HepG2 (cell line): Measurements from ENCODE around the gene RAB38. TPM values are rescaled to one million over a fixed set of nuclear protein-coding genes. Genes with fewer than 3 reads are reported as not detected.

Experiments used
- ATAC-seq: fragments of 200-7000 bp; cut with Tn5 transposase; 3 replicates; pipeline ENCODE4 v1.9.1; 2020; ENCODE audit warnings: mild to moderate bottlenecking, moderate library complexity
- BruUV-seq: library from RNA; stranded (reverse); fragments of 400-500 nt; replicated peaks from 2 replicates; lab custom pipeline; 2021; lab: Mats Ljungman, UMichigan
- CTCF ChIA-PET: fragments of 300-600 bp; formaldehyde crosslinking; extraction: SDS; loops from one replicate; lab custom pipeline; 2021; ENCODE audit warnings: low total read pairs, inconsistent platforms, low intra/inter-chr PET ratio; lab: Yijun Ruan, JAX
- POLR2A ChIA-PET: fragments of 350-600 bp; sonication (Branson Sonifier 250); formaldehyde crosslinking; loops from one replicate; lab custom pipeline; 2020; ENCODE audit warnings: antibody characterized with exemption, inconsistent platforms; lab: Yijun Ruan, JAX
- DNase-seq: peaks from one replicate; pipeline ENCODE4 v3.0.0-alpha.2; 2015; ENCODE audit warnings: low spot score
- FAIRE-seq: peaks from 3 replicates; lab custom pipeline; 2011; peaks lifted over from hg19 to GRCh38; lab: Jason Lieb, UNC
- H2AFZ ChIP-seq: one replicate; pipeline ENCODE4 v1.6.1; 2011; ENCODE audit warnings: low read length, inconsistent platforms
- H3K27ac ChIP-seq: fragments of 300-600 bp; 3 replicates; pipeline ENCODE4 v1.8.0; 2011; ENCODE audit warnings: mixed run types, mild to moderate bottlenecking, mixed read lengths, low read length, inconsistent platforms; ENCODE audit not compliant: insufficient read depth; ENCODE audit errors: extremely low read length
- H3K27me3 ChIP-seq, 2 experiments: fragments of 200-600 bp in 1 of 2; 2 replicates in 1 of 2; 3 replicates in 1 of 2; pipeline versions ENCODE4 v1.6.0 to v1.8.0; 2011; ENCODE audit warnings: low read length in 2 of 2, mild to moderate bottlenecking in 2 of 2, moderate library complexity in 2 of 2, inconsistent platforms in 1 of 2; ENCODE audit not compliant: insufficient read depth in 2 of 2, control insufficient read depth in 1 of 2
- H3K36me3 ChIP-seq, 2 experiments: fragments of 200-600 bp in 1 of 2; replicated peaks in 1 of 2; 2 replicates in 1 of 2; 3 replicates in 1 of 2; pipeline versions ENCODE4 v1.5.1 to v1.8.0; 2011; ENCODE audit warnings: low read length in 2 of 2, inconsistent platforms in 1 of 2; ENCODE audit not compliant: insufficient read depth in 2 of 2, control insufficient read depth in 1 of 2
- H3K4me1 ChIP-seq: 2 replicates; pipeline ENCODE4 v1.5.1; 2012; ENCODE audit warnings: low read length, inconsistent platforms; ENCODE audit not compliant: insufficient read depth
- H3K4me2 ChIP-seq: 2 replicates; pipeline ENCODE4 v1.6.0; 2011; ENCODE audit warnings: low read depth, low read length, inconsistent platforms
- H3K4me3 ChIP-seq, 3 experiments: fragments of 200-600 bp in 1 of 3; sonication (generic), shearing (Covaris generic) in 1 of 3; replicated peaks in 1 of 3; 2 replicates each; pipeline ENCODE4 v1.5.1; 2011 to 2016; ENCODE audit warnings: low read length in 3 of 3, inconsistent platforms in 2 of 3, low read depth in 2 of 3, mild to moderate bottlenecking in 2 of 3, control low read depth in 1 of 3, mixed read lengths in 1 of 3; ENCODE audit not compliant: insufficient read depth in 1 of 3
- H3K79me2 ChIP-seq: one replicate; pipeline ENCODE4 v1.6.1; 2011; ENCODE audit warnings: low read length, inconsistent platforms; ENCODE audit not compliant: insufficient read depth
- H3K9ac ChIP-seq: 2 replicates; pipeline ENCODE4 v1.6.0; 2011; ENCODE audit warnings: mild to moderate bottlenecking, low read depth, low read length, inconsistent platforms; ENCODE audit not compliant: insufficient read depth
- H3K9me3 ChIP-seq: 2 replicates; pipeline ENCODE4 v1.5.1; 2012; ENCODE audit warnings: mild to moderate bottlenecking, low read length
- H4K20me1 ChIP-seq: 2 replicates; pipeline ENCODE4 v1.6.0; 2011; ENCODE audit warnings: inconsistent platforms, mild to moderate bottlenecking, low read length, moderate library complexity; ENCODE audit not compliant: insufficient read depth
- ARID2 ChIP-seq: sonication (generic); formaldehyde crosslinking; IDR thresholded peaks from 2 replicates; pipeline ENCODE4 v1.8.1; 2022; ENCODE audit warnings: mild to moderate bottlenecking, missing genetic modification reagents, borderline replicate concordance
- E2F2 ChIP-seq: sonication (generic); formaldehyde crosslinking; IDR thresholded peaks from 2 replicates; pipeline ENCODE4 v1.4.0; 2020; ENCODE audit warnings: missing genetic modification reagents, borderline replicate concordance
- GABPA ChIP-seq, 2 experiments: IDR thresholded peaks; 2 replicates each; pipeline ENCODE4 v1.6.1; 2011 to 2016; ENCODE audit warnings: low read depth in 2 of 2, low read length in 1 of 2, missing biosample characterization in 1 of 2, missing genetic modification characterization in 1 of 2
- ISL2 ChIP-seq: sonication (generic); formaldehyde crosslinking; IDR thresholded peaks from 2 replicates; pipeline ENCODE4 v1.5.0; 2020; ENCODE audit warnings: missing genetic modification reagents
- MIER3 ChIP-seq: IDR thresholded peaks from 2 replicates; pipeline ENCODE4 v1.6.1; 2016; ENCODE audit warnings: missing compliant biosample characterization, borderline replicate concordance
- NR2C2 ChIP-seq: sonication (generic); formaldehyde crosslinking; IDR thresholded peaks from 2 replicates; pipeline ENCODE4 v1.4.0; 2020; ENCODE audit warnings: missing genetic modification reagents, mild to moderate bottlenecking, moderate library complexity, borderline replicate concordance
- RBFOX2 ChIP-seq: fragments of 200-400 bp; formaldehyde crosslinking; IDR thresholded peaks from 2 replicates; pipeline ENCODE4 v1.6.1; 2017; ENCODE audit warnings: low read depth, mild to moderate bottlenecking, low read length
- RCOR2 ChIP-seq: IDR thresholded peaks from 2 replicates; pipeline ENCODE4 v1.6.1; 2016; ENCODE audit warnings: missing biosample characterization, missing genetic modification reagents
- SIN3B ChIP-seq: fragments of 150-350 bp; IDR thresholded peaks from 2 replicates; pipeline ENCODE4 v1.6.1; 2014; ENCODE audit warnings: low read length
- SMAD3 ChIP-seq: sonication (generic); formaldehyde crosslinking; IDR thresholded peaks from 2 replicates; pipeline ENCODE4 v1.4.0; 2020; ENCODE audit warnings: missing genetic modification reagents
- SMC3 ChIP-seq: IDR thresholded peaks from 2 replicates; pipeline ENCODE4 v1.6.1; 2011; ENCODE audit warnings: low read length, improper control_type of control experiment
- ZBTB7B ChIP-seq: sonication (generic); formaldehyde crosslinking; IDR thresholded peaks from 2 replicates; pipeline ENCODE4 v1.4.0; 2020; ENCODE audit warnings: missing genetic modification reagents
- ZNF17 ChIP-seq: sonication (generic); formaldehyde crosslinking; IDR thresholded peaks from 2 replicates; pipeline ENCODE4 v1.5.0; 2020; ENCODE audit warnings: mild to moderate bottlenecking, missing genetic modification reagents
- ZNF543 ChIP-seq: sonication (generic); formaldehyde crosslinking; IDR thresholded peaks from 2 replicates; pipeline ENCODE4 v1.4.0; 2020; ENCODE audit warnings: mild to moderate bottlenecking, missing genetic modification reagents
- ZNF761 ChIP-seq: sonication (generic); formaldehyde crosslinking; conservative IDR thresholded peaks from 2 replicates; pipeline ENCODE4 v1.4.0; 2020; ENCODE audit warnings: mild to moderate bottlenecking, missing genetic modification reagents
- ZNF891 ChIP-seq: sonication (generic); formaldehyde crosslinking; IDR thresholded peaks from 2 replicates; pipeline ENCODE4 v1.5.0; 2020; ENCODE audit warnings: mild to moderate bottlenecking, missing genetic modification reagents
- WGBS: methylation state at CpG from one replicate; pipeline ENCODE4 v1.1.6; 2017; ENCODE audit warnings: low lambda C conversion rate; 5-methylcytosine and 5-hydroxymethylcytosine counted together
- in situ Hi-C: cut with HindIII; loops from 2 replicates; pipeline ENCODE4 v1.10.0; 2017; ENCODE audit warnings: low pct_unique_long_range_greater_than_20kb; ENCODE audit not compliant: extremely low pct_ligation_motif_present
- intact Hi-C: fragments of 100-400 bp; cut with micrococcal nuclease; formaldehyde crosslinking; loops from one replicate; pipeline ENCODE4 v1.10.0; 2022; ENCODE audit not compliant: unreplicated experiment
- polyA plus RNA-seq, 8 experiments: library from polyadenylated mRNA; depleted of rRNA in 3 of 8; stranded (reverse) in 7 of 8; unstranded in 1 of 8; fragments of >200 nt; fragmentation: Illumina TruSeq in 4 of 8; extraction: Trizol in 4 of 8; gene quantifications; 2 replicates each; pipeline versions ENCODE4 v1.2.1 to v1.2.3, GENCODE V29; 2011 to 2016; ENCODE audit warnings: low read depth in 4 of 8, missing spikeins in 1 of 8, mixed read lengths in 1 of 8; ENCODE audit not compliant: insufficient read depth in 1 of 8
- total RNA-seq, 5 experiments: library from RNA; depleted of rRNA; stranded (reverse); fragments of >200 nt; fragmentation: Illumina TruSeq; extraction: Trizol; gene quantifications; 2 replicates each; pipeline ENCODE4 v1.2.3, GENCODE V29; 2016; ENCODE audit warnings: low read depth in 1 of 5
- TF ChIP-seq, protein P1 (sequence below): sonication (generic); formaldehyde crosslinking; IDR thresholded peaks from 2 replicates; pipeline ENCODE4 v1.4.0; 2020; ENCODE audit warnings: missing genetic modification reagents
- TF ChIP-seq, protein P2 (sequence below): sonication (generic); formaldehyde crosslinking; IDR thresholded peaks from 2 replicates; pipeline ENCODE4 v1.5.0; 2020; ENCODE audit warnings: missing genetic modification reagents
- TF ChIP-seq, protein P3 (sequence below): sonication (generic); formaldehyde crosslinking; IDR thresholded peaks from 2 replicates; pipeline ENCODE4 v1.8.0; 2022; ENCODE audit warnings: missing genetic modification reagents, low read depth, mild to moderate bottlenecking, borderline replicate concordance

RAB38 gene
- total and polyA plus RNA-seq, 2 of the 13 experiments (the other 11 are each of a cell fraction or from before 2014, with no cell fraction given), result 0.13 to 0.30 TPM

DNA sequence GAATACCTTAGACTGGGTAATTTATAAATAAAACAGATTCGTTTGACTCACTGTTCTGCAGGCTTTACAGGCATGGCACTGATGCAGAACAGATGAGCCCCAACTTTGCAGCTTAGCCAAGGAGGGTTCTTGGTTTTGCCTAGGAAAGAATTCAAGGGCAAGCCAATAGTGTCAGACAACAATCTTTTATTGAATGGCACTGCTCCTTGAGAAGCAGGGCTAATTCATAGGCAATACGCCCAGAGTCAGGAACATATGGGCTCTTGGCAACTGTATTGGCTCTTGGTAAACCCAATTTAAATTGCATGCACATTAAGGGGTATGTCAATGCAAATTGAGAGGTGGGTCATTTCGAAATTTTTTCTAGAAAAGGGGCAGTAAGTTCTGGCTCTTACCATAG, 87.9 kb downstream of the RAB38 start:
- intact Hi-C loops, result no loop called here
- Histone ChIP-seq H4K20me1 (no peaks in the 10 kb centered on the region), H3K4me3 (no peak overlapping the region), H3K36me3 (no peaks in the 10 kb centered on the region), H2AFZ (no peak overlapping the region)
- CTCF ChIA-PET, result no interaction called here
- DNase-seq, result no peak
- TF ChIP-seq ZNF543 (no peak), RBFOX2 (no peak), SIN3B (no peak), GABPA (IDR thresholded peaks at IDR 0.05; ENCODE audit: low read depth, low read length) (no peak), GABPA (CRISPR knock-in tag; IDR thresholded peaks at IDR 0.05; ENCODE audit: low read depth) (no peak), ARID2 (CRISPR knock-in tag) (no peak), ZBTB7B (CRISPR knock-in tag) (no peak), ZNF761 (CRISPR knock-in tag) (no peak), ZNF17 (no peak), NR2C2 (CRISPR knock-in tag) (no peak), ZNF891 (CRISPR knock-in tag) (no peak), RCOR2 (no peak), SMC3 (no peak), E2F2 (no peak), MIER3 (CRISPR knock-in tag) (no peak), SMAD3 (CRISPR knock-in tag) (no peak), ISL2 (CRISPR knock-in tag) (no peak)
- TF ChIP-seq, protein P1, sequence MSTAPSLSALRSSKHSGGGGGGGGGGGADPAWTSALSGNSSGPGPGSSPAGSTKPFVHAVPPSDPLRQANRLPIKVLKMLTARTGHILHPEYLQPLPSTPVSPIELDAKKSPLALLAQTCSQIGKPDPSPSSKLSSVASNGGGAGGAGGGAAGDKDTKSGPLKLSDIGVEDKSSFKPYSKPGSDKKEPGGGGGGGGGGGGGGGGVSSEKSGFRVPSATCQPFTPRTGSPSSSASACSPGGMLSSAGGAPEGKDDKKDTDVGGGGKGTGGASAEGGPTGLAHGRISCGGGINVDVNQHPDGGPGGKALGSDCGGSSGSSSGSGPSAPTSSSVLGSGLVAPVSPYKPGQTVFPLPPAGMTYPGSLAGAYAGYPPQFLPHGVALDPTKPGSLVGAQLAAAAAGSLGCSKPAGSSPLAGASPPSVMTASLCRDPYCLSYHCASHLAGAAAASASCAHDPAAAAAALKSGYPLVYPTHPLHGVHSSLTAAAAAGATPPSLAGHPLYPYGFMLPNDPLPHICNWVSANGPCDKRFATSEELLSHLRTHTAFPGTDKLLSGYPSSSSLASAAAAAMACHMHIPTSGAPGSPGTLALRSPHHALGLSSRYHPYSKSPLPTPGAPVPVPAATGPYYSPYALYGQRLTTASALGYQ (CRISPR knock-in tag), result no peak
- TF ChIP-seq, protein P2, sequence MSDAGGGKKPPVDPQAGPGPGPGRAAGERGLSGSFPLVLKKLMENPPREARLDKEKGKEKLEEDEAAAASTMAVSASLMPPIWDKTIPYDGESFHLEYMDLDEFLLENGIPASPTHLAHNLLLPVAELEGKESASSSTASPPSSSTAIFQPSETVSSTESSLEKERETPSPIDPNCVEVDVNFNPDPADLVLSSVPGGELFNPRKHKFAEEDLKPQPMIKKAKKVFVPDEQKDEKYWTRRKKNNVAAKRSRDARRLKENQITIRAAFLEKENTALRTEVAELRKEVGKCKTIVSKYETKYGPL (CRISPR knock-in tag), result no peak
- TF ChIP-seq, protein P3, sequence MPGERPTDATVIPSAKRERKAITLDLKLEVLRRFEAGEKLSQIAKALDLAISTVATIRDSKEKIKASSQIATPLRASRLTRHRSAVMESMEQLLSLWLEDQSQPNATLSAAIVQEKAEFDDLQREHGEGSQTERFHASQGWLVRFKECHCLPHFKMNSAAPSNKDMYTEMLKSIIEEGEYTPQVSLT, result no peak
- TF ChIP-seq, all 625 proteins: peak for 0
- H3K79me2 ChIP-seq, result no peaks in the 10 kb centered on the region
- 10% methylated on average over 2 of the region's 3 CpGs for WGBS
- no peak overlapping the region for H3K9ac ChIP-seq
- POLR2A ChIA-PET, result no interaction called here
- H3K4me2 ChIP-seq, result no peak overlapping the region
- FAIRE-seq (no peak), ATAC-seq (no peak)
- BruUV-seq, result no TSS peak
- no peaks in the 10 kb centered on the region for H3K9me3 ChIP-seq
- no peaks in the 10 kb centered on the region for H3K27me3 ChIP-seq
- no peaks in the 10 kb centered on the region for H3K4me1 ChIP-seq
- in situ Hi-C loops, result no loop called here
- H3K27ac ChIP-seq, result no peak overlapping the region
